A673 (cell line): ENCODE results near the gene SEMA6D. TPM values are rescaled to one million over a fixed set of nuclear protein-coding genes. Genes with fewer than 3 reads are reported as not detected.

Experiments
- BruUV-seq: library from RNA; stranded (reverse); fragments of 400-500 nt; replicated peaks from 2 replicates; lab custom pipeline; 2021; lab: Mats Ljungman, UMichigan
- CTCF ChIA-PET: fragments of 300-600 bp; sonication (Branson Sonifier 250); formaldehyde crosslinking; loops from one replicate; lab custom pipeline; 2022; ENCODE audit warnings: antibody characterized with exemption; lab: Charles Lee
- POLR2A ChIA-PET: fragments of 300-600 bp; sonication (Branson Sonifier 250); formaldehyde crosslinking; loops from one replicate; lab custom pipeline; 2022; ENCODE audit warnings: antibody characterized with exemption; ENCODE audit not compliant: low non-redundant PET; lab: Charles Lee
- DNase-seq: peaks from one replicate; pipeline ENCODE4 v3.0.0-alpha.2; 2015; ENCODE audit warnings: low spot score
- H3K27ac ChIP-seq: fragments of 200-600 bp; sonication (generic); 2 replicates; pipeline ENCODE4 v1.5.1; 2016; ENCODE audit warnings: mixed run types, low read depth, mild to moderate bottlenecking, mixed read lengths, antibody characterized with exemption, low read length; ENCODE audit not compliant: poor library complexity, severe bottlenecking
- H3K27me3 ChIP-seq: fragments of 200-600 bp; sonication (generic); replicated peaks from 2 replicates; pipeline ENCODE4 v1.6.1; 2017; ENCODE audit warnings: mixed run types, low read depth, mild to moderate bottlenecking, mixed read lengths, antibody characterized with exemption, low read length; ENCODE audit not compliant: insufficient read depth, poor library complexity
- H3K36me3 ChIP-seq: fragments of 200-600 bp; sonication (generic); 2 replicates; pipeline ENCODE4 v1.6.1; 2016; ENCODE audit warnings: mixed run types, mild to moderate bottlenecking, mixed read lengths, antibody characterized with exemption, low read length; ENCODE audit not compliant: insufficient read depth, poor library complexity, severe bottlenecking
- H3K4me1 ChIP-seq: fragments of 200-600 bp; sonication (generic); 2 replicates; pipeline ENCODE4 v1.6.1; 2017; ENCODE audit warnings: mixed run types, mild to moderate bottlenecking, mixed read lengths, antibody characterized with exemption, low read length; ENCODE audit not compliant: insufficient read depth, poor library complexity, severe bottlenecking
- H3K4me3 ChIP-seq: fragments of 200-600 bp; sonication (generic); 2 replicates; pipeline ENCODE4 v1.5.1; 2016; ENCODE audit warnings: low read depth, mixed run types, mild to moderate bottlenecking, mixed read lengths, low read length; ENCODE audit not compliant: poor library complexity, severe bottlenecking
- H3K9me3 ChIP-seq: fragments of 200-600 bp; sonication (generic); 2 replicates; pipeline ENCODE4 v1.6.1; 2016; ENCODE audit warnings: mixed run types, low read depth, mild to moderate bottlenecking, mixed read lengths, antibody characterized with exemption, low read length; ENCODE audit not compliant: poor library complexity, severe bottlenecking
- CTCF ChIP-seq: fragments of 300-800, 200-600 bp; sonication (generic); conservative IDR thresholded peaks from 2 replicates; pipeline ENCODE4 v1.5.1; 2017; ENCODE audit warnings: low read depth, mild to moderate bottlenecking, antibody characterized with exemption, low read length, moderate library complexity, mixed read lengths
- EZH2 ChIP-seq: fragments of 200-600 bp; sonication (generic); IDR thresholded peaks from 2 replicates; pipeline ENCODE4 v1.6.1; 2017; ENCODE audit warnings: borderline replicate concordance, low read depth, mild to moderate bottlenecking, mixed read lengths, antibody characterized with exemption, low read length; ENCODE audit not compliant: poor library complexity, severe bottlenecking
- intact Hi-C: fragments of 100-400 bp; cut with micrococcal nuclease; formaldehyde crosslinking; loops from one replicate; pipeline ENCODE4 v1.10.0; 2022; ENCODE audit not compliant: unreplicated experiment
- total RNA-seq: library from RNA; stranded (reverse); gene quantifications from 2 replicates; pipeline ENCODE4 v1.2.3, GENCODE V29; 2021

The SEMA6D gene
- total RNA-seq, 1 experiment from 2014 or later, result 11.0 TPM

GRCh38 chr15:47802216-47802615 is 84.9 kb downstream of the SEMA6D start:
- ChIA-PET CTCF (no interaction called here), POLR2A (no interaction called here)
- peaks cover 13% of the 10 kb centered on the region for H3K4me1 ChIP-seq
- TF ChIP-seq CTCF (no peak), EZH2 (no peak)
- H3K27ac ChIP-seq, result no peak overlapping the region
- H3K4me3 ChIP-seq, result no peak overlapping the region
- H3K27me3 ChIP-seq, result no peaks in the 10 kb centered on the region
- DNase-seq, result no peak
- BruUV-seq, result no TSS peak
- intact Hi-C loops, result no loop called here
- no peaks in the 10 kb centered on the region for H3K9me3 ChIP-seq
- no peaks in the 10 kb centered on the region for H3K36me3 ChIP-seq

- H3K9me3 ChIP-seq, result no peaks in the 10 kb centered on the region
- peaks cover 13% of the 10 kb centered on the region for H3K4me1 ChIP-seq
- no peak overlapping the region for H3K4me3 ChIP-seq
- intact Hi-C loops, result no loop called here
- ChIA-PET POLR2A (no interaction called here), CTCF (interaction anchor here (0.6 kb wide), 1 partner anchor 1472 kb away, joined by 4 read pairs; no protein-coding TSS in a partner anchor)
- TF ChIP-seq CTCF (no peak), EZH2 (no peak)
- H3K27me3 ChIP-seq, result no peaks in the 10 kb centered on the region
- no peak for DNase-seq
- no peak overlapping the region for H3K27ac ChIP-seq
- no TSS peak for BruUV-seq
- no peaks in the 10 kb centered on the region for H3K36me3 ChIP-seq
Measured at GRCh38 chr15:47803767-47804166, 86.5 kb downstream of the SEMA6D start.

- no TSS peak for BruUV-seq
- Histone ChIP-seq H3K4me1 (peaks cover 13% of the 10 kb centered on the region), H3K36me3 (no peaks in the 10 kb centered on the region), H3K27me3 (no peaks in the 10 kb centered on the region), H3K9me3 (no peaks in the 10 kb centered on the region), H3K4me3 (no peak overlapping the region), H3K27ac (no peak overlapping the region)
- intact Hi-C loops, result no loop called here
- CTCF ChIA-PET, result interaction anchor here (0.6 kb wide), 1 partner anchor 10 kb away, joined by 3 read pairs; no protein-coding TSS in a partner anchor
- TF ChIP-seq CTCF, result no peak
- no peak for TF ChIP-seq EZH2
- POLR2A ChIA-PET, result no interaction called here
- DNase-seq, result no peak
Measured at GRCh38 chr15:47804733-47805132, 87.4 kb downstream of the SEMA6D start.
